Neural cell (in vitro differentiated cells): ENCODE measurements around the gene AKT3.

Experiments used
- POLR2AphosphoS5 ChIP-seq: IDR thresholded peaks from 2 replicates; pipeline ENCODE4 v1.6.1; 2012
- SMC3 ChIP-seq: fragments of 450-650 bp; conservative IDR thresholded peaks from 2 replicates; pipeline ENCODE4 v1.6.1; 2014; ENCODE audit warnings: antibody characterized with exemption, mild to moderate bottlenecking, moderate library complexity; ENCODE audit not compliant: poor library complexity
- TF ChIP-seq, protein P1 (sequence below): fragments of 450-650 bp; IDR thresholded peaks from 2 replicates; pipeline ENCODE4 v1.5.1; 2014; ENCODE audit warnings: antibody characterized with exemption, mild to moderate bottlenecking, moderate library complexity; ENCODE audit not compliant: poor library complexity, severe bottlenecking

DNA sequence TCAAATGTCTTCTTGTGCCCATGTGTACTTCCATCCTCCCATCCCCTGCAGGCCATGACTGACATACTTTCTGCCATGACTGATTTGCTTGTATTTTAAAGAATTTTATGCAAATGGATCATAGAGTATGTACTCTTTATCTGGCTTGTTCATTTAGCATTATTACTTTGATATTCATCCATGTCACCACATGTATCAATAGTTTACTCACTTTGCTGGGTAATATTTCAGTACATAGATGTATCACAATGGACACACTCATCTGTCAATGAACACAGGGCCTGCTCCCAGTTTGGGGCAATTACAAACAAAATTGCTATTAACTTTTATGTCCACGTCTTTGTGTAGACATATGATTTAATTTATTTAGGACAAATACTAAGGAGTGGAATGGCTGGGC lies 335.1 kb downstream of the AKT3 start:
- TF ChIP-seq, protein P1, sequence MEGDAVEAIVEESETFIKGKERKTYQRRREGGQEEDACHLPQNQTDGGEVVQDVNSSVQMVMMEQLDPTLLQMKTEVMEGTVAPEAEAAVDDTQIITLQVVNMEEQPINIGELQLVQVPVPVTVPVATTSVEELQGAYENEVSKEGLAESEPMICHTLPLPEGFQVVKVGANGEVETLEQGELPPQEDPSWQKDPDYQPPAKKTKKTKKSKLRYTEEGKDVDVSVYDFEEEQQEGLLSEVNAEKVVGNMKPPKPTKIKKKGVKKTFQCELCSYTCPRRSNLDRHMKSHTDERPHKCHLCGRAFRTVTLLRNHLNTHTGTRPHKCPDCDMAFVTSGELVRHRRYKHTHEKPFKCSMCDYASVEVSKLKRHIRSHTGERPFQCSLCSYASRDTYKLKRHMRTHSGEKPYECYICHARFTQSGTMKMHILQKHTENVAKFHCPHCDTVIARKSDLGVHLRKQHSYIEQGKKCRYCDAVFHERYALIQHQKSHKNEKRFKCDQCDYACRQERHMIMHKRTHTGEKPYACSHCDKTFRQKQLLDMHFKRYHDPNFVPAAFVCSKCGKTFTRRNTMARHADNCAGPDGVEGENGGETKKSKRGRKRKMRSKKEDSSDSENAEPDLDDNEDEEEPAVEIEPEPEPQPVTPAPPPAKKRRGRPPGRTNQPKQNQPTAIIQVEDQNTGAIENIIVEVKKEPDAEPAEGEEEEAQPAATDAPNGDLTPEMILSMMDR: no peak
- TF ChIP-seq SMC3 (no peak), POLR2AphosphoS5 (no peak)
